PC-9 (cell line): Measurements from ENCODE around the gene PAX1. TPM values are rescaled to one million over a fixed set of nuclear protein-coding genes. Genes with fewer than 3 reads are reported as not detected.
A peak's percentile ranks its signal among the peaks of the same experiment; 100 is the strongest.

Experiments used
- Bru-seq: library from RNA; stranded (reverse); fragments of 400-500 nt; gene quantifications from one replicate; lab custom pipeline; 2021; lab: Mats Ljungman, UMichigan
- BruChase-seq, 2 experiments: library from RNA; stranded (reverse); fragments of 400-500 nt; gene quantifications; one replicate each; lab custom pipeline; 2021; lab: Mats Ljungman, UMichigan
- BruUV-seq: library from RNA; stranded (reverse); fragments of 400-500 nt; replicated peaks from 2 replicates; lab custom pipeline; 2021; lab: Mats Ljungman, UMichigan
- CTCF ChIA-PET: fragments of 300-600 bp; sonication (Branson Sonifier 250); formaldehyde crosslinking; loops from one replicate; lab custom pipeline; 2022; ENCODE audit warnings: antibody characterized with exemption; lab: Charles Lee
- POLR2A ChIA-PET: fragments of 300-600 bp; sonication (Branson Sonifier 250); formaldehyde crosslinking; loops from one replicate; lab custom pipeline; 2022; ENCODE audit warnings: antibody characterized with exemption; ENCODE audit not compliant: unreplicated experiment; lab: Charles Lee
- DNase-seq, 2 experiments: peaks; one replicate each; pipeline versions ENCODE4 v3.0.0 to v3.0.0-alpha.2; 2015 to 2022; ENCODE audit warnings: mixed read lengths in 1 of 2
- H2AFZ ChIP-seq: fragments of 200-600 bp; sonication (generic); 2 replicates; pipeline ENCODE4 v1.8.1; 2017; ENCODE audit warnings: antibody characterized with exemption
- H3F3A ChIP-seq: fragments of 200-600 bp; sonication (generic); 2 replicates; pipeline ENCODE4 v1.8.1; 2017; ENCODE audit warnings: antibody characterized with exemption, mild to moderate bottlenecking, low read depth; ENCODE audit not compliant: insufficient read depth
- H3K27ac ChIP-seq: fragments of 200-600 bp; sonication (generic); 2 replicates; pipeline ENCODE4 v1.6.1; 2016; ENCODE audit warnings: mixed run types
- H3K27me3 ChIP-seq: fragments of 200-600 bp; sonication (generic); 2 replicates; pipeline ENCODE4 v1.6.1; 2016; ENCODE audit warnings: low read depth, mixed run types; ENCODE audit not compliant: insufficient read depth
- H3K36me3 ChIP-seq: fragments of 200-600 bp; sonication (generic); 2 replicates; pipeline ENCODE4 v1.6.1; 2016; ENCODE audit warnings: low read depth, mixed run types
- H3K4me1 ChIP-seq: fragments of 200-600 bp; sonication (generic); replicated peaks from 2 replicates; pipeline ENCODE4 v1.6.1; 2016; ENCODE audit warnings: mixed run types; ENCODE audit not compliant: insufficient read depth
- H3K4me2 ChIP-seq: fragments of 200-600 bp; sonication (generic); 2 replicates; pipeline ENCODE4 v1.6.1; 2017; ENCODE audit warnings: mixed run types
- H3K4me3 ChIP-seq: fragments of 200-600 bp; sonication (generic); 2 replicates; pipeline ENCODE4 v1.6.1; 2016; ENCODE audit warnings: mixed run types
- H3K79me2 ChIP-seq: fragments of 200-600 bp; sonication (generic); 2 replicates; pipeline ENCODE4 v1.6.1; 2017; ENCODE audit warnings: low read depth, mixed run types
- H3K9me2 ChIP-seq: fragments of 200-600 bp; sonication (generic); 2 replicates; pipeline ENCODE4 v1.8.1; 2017; ENCODE audit warnings: mild to moderate bottlenecking; ENCODE audit not compliant: insufficient read depth
- H3K9me3 ChIP-seq: fragments of 200-600 bp; sonication (generic); 2 replicates; pipeline ENCODE4 v1.8.1; 2016; ENCODE audit warnings: low read depth; ENCODE audit not compliant: insufficient read depth
- H4K20me1 ChIP-seq: fragments of 200-600 bp; sonication (generic); 2 replicates; pipeline ENCODE4 v1.8.1; 2017; ENCODE audit not compliant: insufficient read depth
- EZH2 ChIP-seq: fragments of 200-600 bp; sonication (generic); IDR thresholded peaks from 2 replicates; pipeline ENCODE4 v1.8.0; 2017; ENCODE audit warnings: antibody characterized with exemption, low read depth
- intact Hi-C: fragments of 100-400 bp; cut with micrococcal nuclease; formaldehyde crosslinking; loops from one replicate; pipeline ENCODE4 v1.10.0; 2022; ENCODE audit not compliant: unreplicated experiment
- long read RNA-seq: library from polyadenylated mRNA; stranded (forward); transcript quantifications from one replicate; pipeline ENCODE4 v2.0.0, GENCODE V29; 2022
- total RNA-seq: library from RNA; stranded (reverse); gene quantifications from 2 replicates; pipeline ENCODE4 v1.2.3, GENCODE V29; 2021
- TF ChIP-seq, protein P1 (sequence below): fragments of 200-600 bp; sonication (generic); conservative IDR thresholded peaks from 2 replicates; pipeline ENCODE4 v1.6.1; 2017; ENCODE audit warnings: mixed run types, antibody characterized with exemption, mild to moderate bottlenecking, moderate library complexity

PAX1 gene
- total RNA-seq = not detected in 2 replicates
- Bru-seq, nascent RNA = not detected
- not detected for BruChase-seq, experiment 1, labeled RNA remaining after a 2-hour chase
- BruChase-seq, experiment 2, labeled RNA remaining after a 6-hour chase = not detected
- long read RNA-seq = 0 reads

- H4K20me1 ChIP-seq = no peaks in the 10 kb centered on the region
- H3K27me3 ChIP-seq = peaks cover 52% of the 10 kb centered on the region
- no peak within 1 kb of the TSS for H3K4me2 ChIP-seq
- no peak within 1 kb of the TSS for H3K4me3 ChIP-seq
- no peaks in the 10 kb centered on the region for H3K36me3 ChIP-seq
- H3F3A ChIP-seq = no peaks in the 10 kb centered on the region
- H3K4me1 ChIP-seq = no peaks in the 10 kb centered on the region
- no TSS peak for BruUV-seq
- no peak within 1 kb of the TSS for H3K27ac ChIP-seq
- no peak within 1 kb of the TSS for H2AFZ ChIP-seq
- no peak for DNase-seq
- no peaks in the 10 kb centered on the region for H3K9me2 ChIP-seq
- H3K9me3 ChIP-seq = no peaks in the 10 kb centered on the region
- CTCF ChIA-PET = no interaction called here
- POLR2A ChIA-PET = no interaction called here
- intact Hi-C loops = no loop called here
- TF ChIP-seq EZH2 = no peak
- TF ChIP-seq, protein P1, sequence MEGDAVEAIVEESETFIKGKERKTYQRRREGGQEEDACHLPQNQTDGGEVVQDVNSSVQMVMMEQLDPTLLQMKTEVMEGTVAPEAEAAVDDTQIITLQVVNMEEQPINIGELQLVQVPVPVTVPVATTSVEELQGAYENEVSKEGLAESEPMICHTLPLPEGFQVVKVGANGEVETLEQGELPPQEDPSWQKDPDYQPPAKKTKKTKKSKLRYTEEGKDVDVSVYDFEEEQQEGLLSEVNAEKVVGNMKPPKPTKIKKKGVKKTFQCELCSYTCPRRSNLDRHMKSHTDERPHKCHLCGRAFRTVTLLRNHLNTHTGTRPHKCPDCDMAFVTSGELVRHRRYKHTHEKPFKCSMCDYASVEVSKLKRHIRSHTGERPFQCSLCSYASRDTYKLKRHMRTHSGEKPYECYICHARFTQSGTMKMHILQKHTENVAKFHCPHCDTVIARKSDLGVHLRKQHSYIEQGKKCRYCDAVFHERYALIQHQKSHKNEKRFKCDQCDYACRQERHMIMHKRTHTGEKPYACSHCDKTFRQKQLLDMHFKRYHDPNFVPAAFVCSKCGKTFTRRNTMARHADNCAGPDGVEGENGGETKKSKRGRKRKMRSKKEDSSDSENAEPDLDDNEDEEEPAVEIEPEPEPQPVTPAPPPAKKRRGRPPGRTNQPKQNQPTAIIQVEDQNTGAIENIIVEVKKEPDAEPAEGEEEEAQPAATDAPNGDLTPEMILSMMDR = no peak
- H3K79me2 ChIP-seq = no peaks in the 10 kb centered on the region
Measured at GRCh38 chr20:21705575-21706260, at the start of gene PAX1. Gene PAX1 (plus strand): TSS chr20:21705664. CDS start chr20:21705713, 49 bp downstream.

GRCh38 chr20:21656308-21657067 is 49.0 kb upstream of the PAX1 start:
- Histone ChIP-seq H3K27ac (no peak overlapping the region), H3K27me3 (peaks cover 56% of the 10 kb centered on the region), H3F3A (no peaks in the 10 kb centered on the region), H4K20me1 (no peaks in the 10 kb centered on the region), H3K4me2 (no peak overlapping the region), H2AFZ (no peak overlapping the region), H3K4me1 (no peaks in the 10 kb centered on the region), H3K36me3 (no peaks in the 10 kb centered on the region), H3K9me3 (no peaks in the 10 kb centered on the region), H3K9me2 (no peaks in the 10 kb centered on the region), H3K4me3 (no peak overlapping the region), H3K79me2 (no peaks in the 10 kb centered on the region)
- TF ChIP-seq, protein P1 = no peak
- TF ChIP-seq EZH2 = no peak
- DNase-seq = no peak
- POLR2A ChIA-PET = no interaction called here
- intact Hi-C loops = no loop called here
- BruUV-seq = no TSS peak
- CTCF ChIA-PET = interaction anchor here (0.6 kb wide), 1 partner anchor 656 kb away, joined by 24 read pairs; no protein-coding TSS in a partner anchor

- Histone ChIP-seq H3K9me3 (no peaks in the 10 kb centered on the region), H3K27ac (no peak overlapping the region), H3K4me2 (no peak overlapping the region), H3K9me2 (no peaks in the 10 kb centered on the region), H3F3A (no peaks in the 10 kb centered on the region), H3K79me2 (no peaks in the 10 kb centered on the region), H3K4me3 (no peak overlapping the region), H3K27me3 (peaks cover 13% of the 10 kb centered on the region; the same call in 1 of the 2 replicates), H2AFZ (no peak overlapping the region), H3K36me3 (no peaks in the 10 kb centered on the region), H3K4me1 (no peaks in the 10 kb centered on the region), H4K20me1 (no peaks in the 10 kb centered on the region)
- intact Hi-C loops = no loop called here
- peak in 1 of 2 experiments; percentile 3 for DNase-seq
- POLR2A ChIA-PET = no interaction called here
- TF ChIP-seq, protein P1 = no peak
- no peak for TF ChIP-seq EZH2
- no TSS peak for BruUV-seq
- CTCF ChIA-PET = interaction anchor here (0.5 kb wide), 1 partner anchor 1067 kb away, joined by 7 read pairs; no protein-coding TSS in a partner anchor
Measured at GRCh38 chr20:21661488-21662055, 43.9 kb upstream of the PAX1 start.
